PC-3 (cell line): ENCODE measurements around the gene TMEM18. TPM values are rescaled to one million over a fixed set of nuclear protein-coding genes. Genes with fewer than 3 reads are reported as not detected.
"Not testable (repeated sequence)": the region's sequence is repeated elsewhere in the genome, so short reads cannot be mapped to it uniquely, and the experiment has no call there.

Experiments
- ATAC-seq: fragments of 200-7000 bp; cut with Tn5 transposase; 2 replicates; pipeline ENCODE4 v1.9.1; 2020; ENCODE audit warnings: mild to moderate bottlenecking, moderate library complexity
- BruUV-seq: library from RNA; stranded (reverse); fragments of 400-500 nt; replicated peaks from 2 replicates; lab custom pipeline; 2021; lab: Mats Ljungman, UMichigan
- CTCF ChIA-PET: fragments of 300-600 bp; sonication (Branson Sonifier 250); formaldehyde crosslinking; loops from one replicate; lab custom pipeline; 2022; ENCODE audit warnings: antibody characterized with exemption; lab: Charles Lee
- POLR2A ChIA-PET: fragments of 300-600 bp; sonication (Branson Sonifier 250); formaldehyde crosslinking; loops from one replicate; lab custom pipeline; 2022; ENCODE audit warnings: antibody characterized with exemption; ENCODE audit not compliant: unreplicated experiment; lab: Charles Lee
- DNase-seq: peaks from one replicate; pipeline ENCODE4 v3.0.0-alpha.2; 2015
- H2AFZ ChIP-seq: fragments of 300-600 bp; sonication (generic); 2 replicates; pipeline ENCODE4 v1.6.0; 2016; ENCODE audit warnings: antibody characterized with exemption, low read length
- H3F3A ChIP-seq: fragments of 300-600 bp; sonication (generic); one replicate; pipeline ENCODE4 v1.6.0; 2017; ENCODE audit warnings: antibody characterized with exemption, low read length, control low read depth, mild to moderate bottlenecking; ENCODE audit not compliant: unreplicated experiment
- H3K27ac ChIP-seq: fragments of 300-600 bp; sonication (generic); 2 replicates; pipeline ENCODE4 v1.5.1; 2016; ENCODE audit warnings: mild to moderate bottlenecking, low read length
- H3K27me3 ChIP-seq: fragments of 300-600 bp; sonication (generic); 2 replicates; pipeline ENCODE4 v1.6.1; 2016; ENCODE audit warnings: low read length, mixed read lengths
- H3K36me3 ChIP-seq: fragments of 300-600 bp; sonication (generic); 2 replicates; pipeline ENCODE4 v1.6.1; 2016; ENCODE audit warnings: low read depth, mixed run types, low read length, mixed read lengths
- H3K4me1 ChIP-seq: fragments of 300-600 bp; sonication (generic); 2 replicates; pipeline ENCODE4 v1.5.1; 2016; ENCODE audit warnings: low read length; ENCODE audit not compliant: insufficient read depth
- H3K4me2 ChIP-seq: fragments of 300-600 bp; sonication (generic); 2 replicates; pipeline ENCODE4 v1.6.0; 2016; ENCODE audit warnings: low read length
- H3K4me3 ChIP-seq: fragments of 300-600 bp; sonication (generic); 2 replicates; pipeline ENCODE4 v1.5.1; 2016; ENCODE audit warnings: mild to moderate bottlenecking, low read length, mixed read lengths
- H3K79me2 ChIP-seq: fragments of 300-600 bp; sonication (generic); 2 replicates; pipeline ENCODE4 v1.6.1; 2017; ENCODE audit warnings: low read length, mixed read lengths
- H3K9ac ChIP-seq: fragments of 300-600 bp; sonication (generic); 2 replicates; pipeline ENCODE4 v1.6.0; 2016; ENCODE audit warnings: mild to moderate bottlenecking, low read length
- H3K9me2 ChIP-seq: fragments of 300-600 bp; sonication (generic); replicated peaks from 2 replicates; pipeline ENCODE4 v1.6.1; 2016; ENCODE audit warnings: mixed run types, low read length, mixed read lengths
- H3K9me3 ChIP-seq: fragments of 300-600 bp; sonication (generic); 2 replicates; pipeline ENCODE4 v1.6.1; 2016; ENCODE audit warnings: low read length, mixed read lengths
- H4K20me1 ChIP-seq: fragments of 300-600 bp; sonication (generic); 2 replicates; pipeline ENCODE4 v1.6.1; 2016; ENCODE audit warnings: low read length, mixed read lengths
- EZH2 ChIP-seq: fragments of 300-600 bp; sonication (generic); IDR thresholded peaks from one replicate; pipeline ENCODE4 v1.6.1; 2017; ENCODE audit warnings: antibody characterized with exemption, mild to moderate bottlenecking, low read length; ENCODE audit not compliant: unreplicated experiment
- EZH2phosphoT487 ChIP-seq: fragments of 300-600 bp; sonication (generic); IDR thresholded peaks from 2 replicates; pipeline ENCODE4 v1.6.1; 2018; ENCODE audit warnings: mild to moderate bottlenecking, antibody characterized with exemption, low read length, borderline replicate concordance
- intact Hi-C: fragments of 100-400 bp; cut with micrococcal nuclease; formaldehyde crosslinking; loops from 2 replicates; pipeline ENCODE4 v1.9.0; 2023
- total RNA-seq: library from RNA; depleted of rRNA; stranded (reverse); fragments of >200 nt; gene quantifications from 2 replicates; pipeline ENCODE4 v1.2.3, GENCODE V29; 2014
- TF ChIP-seq, protein P1 (sequence below): fragments of 300-600 bp; sonication (generic); conservative IDR thresholded peaks from 2 replicates; pipeline ENCODE4 v1.5.1; 2017; ENCODE audit warnings: antibody characterized with exemption, low read depth, mild to moderate bottlenecking, low read length

TMEM18 gene
- total RNA-seq, 1 experiment from 2014 or later = 25.5 TPM

GRCh38 chr2:709138-709765 lies 32.0 kb upstream of the TMEM18 start:
- no peak overlapping the region for H3K9ac ChIP-seq
- ChIA-PET CTCF (no interaction called here), POLR2A (no interaction called here)
- H3F3A ChIP-seq = no peaks in the 10 kb centered on the region
- no peak overlapping the region for H3K4me2 ChIP-seq
- H3K27ac ChIP-seq = no peak overlapping the region
- no peaks in the 10 kb centered on the region for H3K9me3 ChIP-seq
- no peak overlapping the region for H2AFZ ChIP-seq
- ATAC-seq = no peak
- no TSS peak for BruUV-seq
- no peaks in the 10 kb centered on the region for H3K4me1 ChIP-seq
- no peaks in the 10 kb centered on the region for H3K36me3 ChIP-seq
- DNase-seq = no peak
- intact Hi-C loops = no loop called here
- no peaks in the 10 kb centered on the region for H3K9me2 ChIP-seq
- H4K20me1 ChIP-seq = no peaks in the 10 kb centered on the region
- H3K4me3 ChIP-seq = no peak overlapping the region
- TF ChIP-seq EZH2 (no peak), EZH2phosphoT487 (no peak)
- TF ChIP-seq, protein P1, sequence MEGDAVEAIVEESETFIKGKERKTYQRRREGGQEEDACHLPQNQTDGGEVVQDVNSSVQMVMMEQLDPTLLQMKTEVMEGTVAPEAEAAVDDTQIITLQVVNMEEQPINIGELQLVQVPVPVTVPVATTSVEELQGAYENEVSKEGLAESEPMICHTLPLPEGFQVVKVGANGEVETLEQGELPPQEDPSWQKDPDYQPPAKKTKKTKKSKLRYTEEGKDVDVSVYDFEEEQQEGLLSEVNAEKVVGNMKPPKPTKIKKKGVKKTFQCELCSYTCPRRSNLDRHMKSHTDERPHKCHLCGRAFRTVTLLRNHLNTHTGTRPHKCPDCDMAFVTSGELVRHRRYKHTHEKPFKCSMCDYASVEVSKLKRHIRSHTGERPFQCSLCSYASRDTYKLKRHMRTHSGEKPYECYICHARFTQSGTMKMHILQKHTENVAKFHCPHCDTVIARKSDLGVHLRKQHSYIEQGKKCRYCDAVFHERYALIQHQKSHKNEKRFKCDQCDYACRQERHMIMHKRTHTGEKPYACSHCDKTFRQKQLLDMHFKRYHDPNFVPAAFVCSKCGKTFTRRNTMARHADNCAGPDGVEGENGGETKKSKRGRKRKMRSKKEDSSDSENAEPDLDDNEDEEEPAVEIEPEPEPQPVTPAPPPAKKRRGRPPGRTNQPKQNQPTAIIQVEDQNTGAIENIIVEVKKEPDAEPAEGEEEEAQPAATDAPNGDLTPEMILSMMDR = no peak
- H3K27me3 ChIP-seq = peaks cover 32% of the 10 kb centered on the region
- no peaks in the 10 kb centered on the region for H3K79me2 ChIP-seq

- intact Hi-C loops = no loop called here
- Histone ChIP-seq H3K9me2 (no peaks in the 10 kb centered on the region), H4K20me1 (no peaks in the 10 kb centered on the region), H3K9ac (no peak overlapping the region), H3K4me3 (no peak overlapping the region), H3K9me3 (no peaks in the 10 kb centered on the region), H3K79me2 (no peaks in the 10 kb centered on the region), H3K27ac (no peak overlapping the region), H3F3A (no peaks in the 10 kb centered on the region), H3K4me2 (no peak overlapping the region), H2AFZ (no peak overlapping the region), H3K4me1 (no peaks in the 10 kb centered on the region), H3K36me3 (no peaks in the 10 kb centered on the region), H3K27me3 (peaks cover 32% of the 10 kb centered on the region)
- no TSS peak for BruUV-seq
- ChIA-PET CTCF (no interaction called here), POLR2A (no interaction called here)
- ATAC-seq (no peak), DNase-seq (no peak)
- TF ChIP-seq EZH2 (no peak), EZH2phosphoT487 (no peak)
- TF ChIP-seq, protein P1 = no peak
These were observed 31.5 kb upstream of the TMEM18 start for GRCh38 chr2:708667-709066.

DNA sequence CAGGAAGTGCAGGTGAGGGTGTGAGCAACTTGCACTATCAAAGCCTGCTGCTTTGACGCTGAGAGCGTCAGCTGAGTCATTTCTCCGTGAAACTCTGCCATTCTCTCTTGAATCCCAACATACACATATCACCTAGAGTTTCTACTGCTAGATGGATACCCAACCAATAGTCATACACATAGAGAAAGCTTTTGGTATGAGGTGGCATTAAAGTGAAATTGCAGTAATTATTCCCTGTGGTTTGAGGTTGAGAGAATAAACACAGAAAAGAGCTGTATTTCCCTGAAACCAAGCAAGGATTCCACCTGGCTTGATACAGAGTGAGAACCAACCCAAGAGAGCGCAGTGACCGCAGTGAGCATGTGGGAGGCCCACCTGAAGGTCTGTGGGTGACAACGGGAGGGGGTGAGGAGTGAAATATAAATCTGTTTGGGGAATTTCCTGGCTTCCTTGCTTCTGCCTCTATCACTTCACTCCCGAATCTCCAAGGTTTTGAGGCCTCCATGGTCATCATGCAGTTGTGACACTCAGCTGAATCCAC lies 28.8 kb upstream of the TMEM18 start:
- Histone ChIP-seq H3K27me3 (peaks cover 15% of the 10 kb centered on the region), H3K4me2 (no peak overlapping the region), H3K4me1 (no peaks in the 10 kb centered on the region), H3F3A (no peaks in the 10 kb centered on the region), H3K79me2 (no peaks in the 10 kb centered on the region), H3K9me3 (no peaks in the 10 kb centered on the region), H3K9me2 (no peaks in the 10 kb centered on the region), H2AFZ (no peak overlapping the region), H3K27ac (no peak overlapping the region), H3K36me3 (no peaks in the 10 kb centered on the region), H4K20me1 (no peaks in the 10 kb centered on the region), H3K4me3 (no peak overlapping the region), H3K9ac (no peak overlapping the region)
- no peak for ATAC-seq
- no peak for TF ChIP-seq EZH2phosphoT487
- no peak for TF ChIP-seq EZH2
- TF ChIP-seq, protein P1 = no peak
- ChIA-PET CTCF (no interaction called here), POLR2A (no interaction called here)
- DNase-seq = no peak
- intact Hi-C loops = no loop called here
- no TSS peak for BruUV-seq

DNA sequence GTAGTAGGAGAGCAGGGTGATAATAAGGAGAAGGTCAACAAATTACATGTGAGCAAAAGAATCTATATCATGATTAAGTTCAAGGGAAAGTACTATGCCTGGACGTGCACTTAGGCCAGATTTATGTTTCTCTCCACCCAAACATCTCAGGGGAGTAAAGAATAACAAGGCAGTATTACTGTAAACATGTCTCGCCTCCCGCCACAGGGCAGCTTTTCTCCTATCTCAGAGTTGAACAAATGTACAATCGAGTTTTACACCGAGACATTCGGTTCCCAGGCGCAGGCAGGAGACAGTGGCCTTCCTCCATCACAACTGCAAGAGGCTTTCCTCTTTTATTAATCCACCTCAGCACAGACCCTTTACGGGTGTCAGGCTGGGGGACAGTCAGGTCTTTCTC lies 25.6 kb upstream of the TMEM18 start:
- H3K27ac ChIP-seq, H3K9me3 ChIP-seq, H2AFZ ChIP-seq, DNase-seq, POLR2A ChIA-PET, H3K4me2 ChIP-seq, intact Hi-C loops, H3K4me3 ChIP-seq, CTCF ChIA-PET, H3K27me3 ChIP-seq, H3K4me1 ChIP-seq, H4K20me1 ChIP-seq, BruUV-seq, H3K9ac ChIP-seq, H3K36me3 ChIP-seq, H3F3A ChIP-seq, H3K79me2 ChIP-seq, ATAC-seq, H3K9me2 ChIP-seq: not testable (repeated sequence)
